T-helper 1 cell (primary cell): Measurements from ENCODE around the gene SCG2.

Experiments used
- DNase-seq, 5 donors: peaks; one replicate each; pipeline ENCODE4 v3.0.0-alpha.2; 2012 to 2020

Gene SCG2

GRCh38 chr2:223570784-223571183 is 31.4 kb downstream of the SCG2 start:
- DNase-seq: no peak

GRCh38 chr2:223566396-223566795 is 35.8 kb downstream of the SCG2 start:
- no peak for DNase-seq

DNA sequence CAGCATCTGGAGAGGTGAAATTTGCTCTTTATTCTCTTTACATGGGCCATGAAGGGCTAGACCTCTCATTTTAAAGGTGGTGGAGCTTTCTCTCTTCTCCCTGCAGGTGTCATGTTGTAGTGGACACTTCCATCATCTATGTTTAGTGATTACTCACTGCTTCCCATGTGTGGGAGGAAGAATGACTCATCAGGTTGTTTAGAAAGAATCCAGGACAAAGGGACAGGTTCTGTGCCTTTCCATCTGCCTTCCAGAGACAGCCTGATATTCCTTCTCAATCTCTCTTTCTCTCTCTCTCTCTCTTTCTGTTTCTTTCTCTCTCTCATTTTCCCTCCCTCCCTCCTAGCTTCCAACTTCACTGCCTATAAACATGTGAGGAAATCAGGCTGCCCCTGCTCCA is 38.7 kb downstream of the SCG2 start:
- no peak for DNase-seq

DNA sequence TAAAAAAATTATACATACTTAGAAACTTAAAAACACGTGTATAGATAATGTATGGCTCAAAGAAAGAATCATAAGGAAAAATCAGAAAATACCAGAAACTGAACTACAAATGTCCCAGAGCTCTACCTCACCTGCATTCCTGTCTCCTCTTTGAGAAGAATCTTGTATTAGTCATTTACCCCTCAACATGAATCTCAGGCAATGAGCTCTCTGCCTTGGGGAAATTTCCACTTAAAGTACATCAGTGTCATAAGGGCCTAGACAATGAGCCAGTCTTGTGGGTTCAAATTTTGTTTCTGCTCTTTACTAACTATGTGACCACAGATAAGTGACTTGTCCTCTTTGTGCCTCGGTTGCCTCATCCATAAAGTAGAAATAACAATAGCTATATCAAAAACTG is 40.1 kb downstream of the SCG2 start:
- no peak for DNase-seq

DNA sequence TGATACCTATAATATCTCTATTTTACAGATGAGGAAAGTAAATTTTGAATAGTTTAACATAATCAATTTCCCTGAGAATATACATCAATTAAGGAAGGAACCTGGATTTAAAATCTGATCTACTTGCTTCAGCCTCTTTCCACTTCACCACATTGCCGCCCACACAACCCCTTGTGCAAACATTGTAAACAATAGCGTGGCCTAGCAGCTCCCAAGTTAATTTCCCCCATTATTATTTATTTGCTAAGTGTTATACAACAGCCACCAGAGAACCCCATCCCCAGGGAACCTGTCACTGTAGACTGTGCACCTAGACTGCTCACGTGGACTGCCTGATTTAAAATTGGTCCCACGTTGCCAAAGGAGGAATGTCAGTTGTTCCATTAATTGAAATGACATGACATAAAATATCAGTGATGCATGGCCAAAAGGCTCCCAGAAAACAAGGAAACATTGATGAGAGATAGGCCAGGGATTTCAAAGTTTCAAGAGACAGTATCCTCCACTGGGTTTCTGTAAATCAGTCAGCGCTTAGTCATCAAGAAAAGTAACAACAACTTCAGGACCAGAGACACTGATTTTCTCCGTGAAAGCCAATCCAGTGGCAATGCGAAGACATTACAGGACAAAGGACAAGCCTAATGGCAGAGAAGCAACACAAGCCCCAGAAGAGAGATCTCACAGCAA is 41.3 kb downstream of the SCG2 start:
- no peak for DNase-seq

DNA sequence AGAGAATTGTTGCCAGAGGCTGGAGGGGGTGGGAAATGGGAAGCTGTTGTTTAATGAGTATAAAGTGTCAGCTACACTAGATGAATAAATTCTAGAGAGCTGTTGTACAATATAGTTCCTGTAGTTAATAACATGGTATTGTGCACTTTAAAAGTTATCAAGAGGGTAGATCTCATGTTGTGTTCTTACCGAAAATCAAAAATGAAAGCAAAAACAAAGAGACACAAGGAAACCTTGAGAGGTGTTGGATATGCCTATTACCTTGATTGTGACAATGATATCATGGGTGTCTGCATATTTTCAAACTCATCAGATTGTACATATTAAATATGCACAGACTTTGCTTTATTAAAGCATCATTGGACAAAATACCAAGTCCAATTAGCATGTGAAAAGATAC is 43.2 kb downstream of the SCG2 start:
- DNase-seq: no peak

GRCh38 chr2:223554923-223555322 is 47.2 kb downstream of the SCG2 start:
- DNase-seq: no peak

DNA sequence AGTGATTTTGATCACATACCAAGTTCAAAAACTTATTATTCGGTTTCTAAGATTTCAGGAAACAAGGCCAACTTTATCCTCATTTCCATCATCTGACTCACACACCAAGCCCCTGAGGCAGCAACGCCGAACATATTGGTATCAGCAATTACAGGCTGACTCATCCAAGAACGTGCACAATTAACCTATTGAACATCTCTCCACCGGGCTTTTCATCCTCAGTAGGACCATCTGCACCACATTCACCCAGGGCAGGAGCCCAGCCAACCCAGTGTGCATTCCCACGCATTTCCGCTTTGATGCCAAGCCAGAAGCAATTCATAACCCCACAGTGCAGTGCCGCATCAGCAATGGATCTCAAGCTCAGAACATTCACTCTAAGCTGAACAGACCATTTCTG is 52.9 kb downstream of the SCG2 start:
- DNase-seq: no peak

- no peak for DNase-seq
Observed at GRCh38 chr2:223548194-223548593, 54.0 kb downstream of the SCG2 start.
